Gastroesophageal sphincter (tissue), 4 donors: ENCODE results near the gene TMEFF2. TPM values are rescaled to one million over a fixed set of nuclear protein-coding genes. Genes with fewer than 3 reads are reported as not detected.

Experiments used
- ATAC-seq: fragments of 150-250 bp; one replicate; pipeline ENCODE4 v1.9.1; 2016; ENCODE audit warnings: mild to moderate bottlenecking, moderate library complexity
- H3K27ac ChIP-seq, 4 donors: fragments of 200-600 bp; sonication (generic) in 3 of 4; 1 replicate in 3 of 4; 2 replicates in 1 of 4; pipeline ENCODE4 v1.5.1; 2016 to 2019
- H3K27me3 ChIP-seq: fragments of 200-600 bp; sonication (generic); one replicate; pipeline ENCODE4 v1.5.1; 2019
- H3K36me3 ChIP-seq, 2 donors: fragments of 200-600 bp; sonication (generic); one replicate each; pipeline ENCODE4 v1.5.1; 2019; ENCODE audit warnings: control low read depth in 1 of 2
- H3K4me1 ChIP-seq, 3 donors: fragments of 200-600 bp; sonication (generic); 1 replicate in 2 of 3; 2 replicates in 1 of 3; pipeline ENCODE4 v1.5.1; 2016 to 2019; ENCODE audit warnings: control low read depth in 2 of 3
- H3K4me3 ChIP-seq, 2 donors: fragments of 200-600 bp; sonication (generic); one replicate each; pipeline ENCODE4 v1.5.1; 2019; ENCODE audit warnings: mild to moderate bottlenecking in 1 of 2, moderate library complexity in 1 of 2
- H3K9me3 ChIP-seq, 3 donors: fragments of 200-600 bp; sonication (generic); one replicate each; pipeline ENCODE4 v1.5.1; 2017 to 2019; ENCODE audit warnings: control low read depth in 2 of 3
- CTCF ChIP-seq, 4 experiments: fragments of 200-600 bp in 2 of 4; fragments of 450-650 bp in 2 of 4; sonication (generic) in 1 of 4; IDR thresholded peaks; one replicate each; pipeline ENCODE4 v1.5.1; 2017 to 2019; ENCODE audit warnings: antibody characterized with exemption in 4 of 4, mild to moderate bottlenecking in 2 of 4, moderate library complexity in 2 of 4
- EP300 ChIP-seq: sonication (generic); formaldehyde crosslinking; IDR thresholded peaks from one replicate; pipeline ENCODE4 v1.6.1; 2017; ENCODE audit warnings: antibody characterized with exemption, mild to moderate bottlenecking
- POLR2A ChIP-seq, 2 donors: fragments of 450-650 bp; IDR thresholded peaks; one replicate each; pipeline ENCODE4 v1.6.1; 2017; ENCODE audit warnings: antibody characterized with exemption in 2 of 2, mild to moderate bottlenecking in 2 of 2, moderate library complexity in 1 of 2
- POLR2AphosphoS5 ChIP-seq: sonication (generic); formaldehyde crosslinking; IDR thresholded peaks from one replicate; pipeline ENCODE4 v1.6.1; 2017; ENCODE audit warnings: antibody characterized with exemption
- WGBS, 2 donors: methylation state at CpG; one replicate each; pipeline ENCODE4 v1.1.5; 2018; ENCODE audit warnings: low coverage in 1 of 2; 5-methylcytosine and 5-hydroxymethylcytosine counted together
- total RNA-seq, 4 donors: library from RNA; depleted of rRNA; stranded (reverse); fragments of >200 nt; gene quantifications; one replicate each; pipeline ENCODE4 v1.1.0, GENCODE V29; 2016

The TMEFF2 gene
- total RNA-seq, 4 donors from 2014 or later: 0.42 to 3.0 (median 0.83) TPM

GRCh38 chr2:192042126-192042525 lies 152.6 kb downstream of the TMEFF2 start:
- Histone ChIP-seq H3K27me3 (no peaks in the 10 kb centered on the region), H3K36me3 (no peaks in the 10 kb centered on the region), H3K4me3 (no peak overlapping the region), H3K4me1 (no peaks in the 10 kb centered on the region), H3K9me3 (no peaks in the 10 kb centered on the region), H3K27ac (no peak overlapping the region)
- TF ChIP-seq CTCF (IDR thresholded peaks at IDR 0.05): no peak
- no peak for TF ChIP-seq EP300
- no peak for TF ChIP-seq POLR2A (IDR thresholded peaks at IDR 0.05)
- no peak for TF ChIP-seq POLR2AphosphoS5
- WGBS, 2 donors: 67 to 78% methylated on average over 3 to 5 of the region's 5 CpGs
- ATAC-seq: no peak

GRCh38 chr2:192038110-192038509 lies 156.6 kb downstream of the TMEFF2 start:
- Histone ChIP-seq H3K9me3 (no peaks in the 10 kb centered on the region), H3K4me1 (no peaks in the 10 kb centered on the region), H3K27ac (no peak overlapping the region), H3K27me3 (no peaks in the 10 kb centered on the region), H3K36me3 (no peaks in the 10 kb centered on the region), H3K4me3 (no peak overlapping the region)
- TF ChIP-seq POLR2AphosphoS5: no peak
- no peak for TF ChIP-seq CTCF (IDR thresholded peaks at IDR 0.05)
- TF ChIP-seq EP300: no peak
- TF ChIP-seq POLR2A (IDR thresholded peaks at IDR 0.05): no peak
- 100% methylated on average over 1 of the region's 1 CpG for WGBS, 2 donors
- ATAC-seq: no peak

GRCh38 chr2:192035731-192036442 lies 158.8 kb downstream of the TMEFF2 start:
- peak; percentile 25 for ATAC-seq
- H3K4me1 ChIP-seq: no peaks in the 10 kb centered on the region
- no peaks in the 10 kb centered on the region for H3K27me3 ChIP-seq
- no peaks in the 10 kb centered on the region for H3K9me3 ChIP-seq
- TF ChIP-seq CTCF (IDR thresholded peaks at IDR 0.05) (no peak), POLR2A (IDR thresholded peaks at IDR 0.05) (no peak), EP300 (no peak), POLR2AphosphoS5 (no peak)
- H3K27ac ChIP-seq: peak overlapping the region in 2 of 4 donors; percentile 13 to 17
- 29 to 58% methylated on average over 3 of the region's 3 CpGs for WGBS, 2 donors
- no peak overlapping the region for H3K4me3 ChIP-seq
- no peaks in the 10 kb centered on the region for H3K36me3 ChIP-seq

GRCh38 chr2:192030856-192031255 lies 163.9 kb downstream of the TMEFF2 start:
- no peaks in the 10 kb centered on the region for H3K27me3 ChIP-seq
- H3K27ac ChIP-seq: no peak overlapping the region
- TF ChIP-seq CTCF (IDR thresholded peaks at IDR 0.05): no peak
- TF ChIP-seq POLR2A (IDR thresholded peaks at IDR 0.05): no peak
- TF ChIP-seq POLR2AphosphoS5: no peak
- TF ChIP-seq EP300: no peak
- no peaks in the 10 kb centered on the region for H3K9me3 ChIP-seq
- no peaks in the 10 kb centered on the region for H3K36me3 ChIP-seq
- peaks cover 0 to 11% (median 4%) of the 10 kb centered on the region in 3 donors for H3K4me1 ChIP-seq
- WGBS, 2 donors: 95 to 100% methylated on average over 2 to 3 of the region's 3 CpGs
- no peak overlapping the region for H3K4me3 ChIP-seq
- no peak for ATAC-seq

- TF ChIP-seq POLR2A (IDR thresholded peaks at IDR 0.05) (no peak), CTCF (IDR thresholded peaks at IDR 0.05) (no peak), EP300 (no peak)
- no peaks in the 10 kb centered on the region for H3K9me3 ChIP-seq
- H3K27me3 ChIP-seq: no peaks in the 10 kb centered on the region
- ATAC-seq: no peak
- H3K27ac ChIP-seq: no peak overlapping the region
- peaks cover 0 to 17% (median 4%) of the 10 kb centered on the region in 3 donors for H3K4me1 ChIP-seq
- no peaks in the 10 kb centered on the region for H3K36me3 ChIP-seq
- H3K4me3 ChIP-seq: no peak overlapping the region
- WGBS, 2 donors: 82% methylated on average over 1 of the region's 1 CpG; no CpG with 5 or more reads in 1 of the 2 donors
These were observed 164.4 kb downstream of the TMEFF2 start for GRCh38 chr2:192030289-192030688.
